GM21381 (cell line): ENCODE measurements around the gene EGLN2.
"Not testable (repeated sequence)": the region's sequence is repeated elsewhere in the genome, so short reads cannot be mapped to it uniquely, and the experiment has no call there.

Experiments
- ATAC-seq: cut with Tn5 transposase; IDR thresholded peaks from one replicate; pipeline ENCODE4 v1.9.1; 2021; ENCODE audit warnings: mild to moderate bottlenecking, moderate library complexity; ENCODE audit not compliant: unreplicated experiment

Gene EGLN2

GRCh38 chr19:40842012-40842411, 43.0 kb downstream of the EGLN2 start:
- not testable (repeated sequence) for ATAC-seq

DNA sequence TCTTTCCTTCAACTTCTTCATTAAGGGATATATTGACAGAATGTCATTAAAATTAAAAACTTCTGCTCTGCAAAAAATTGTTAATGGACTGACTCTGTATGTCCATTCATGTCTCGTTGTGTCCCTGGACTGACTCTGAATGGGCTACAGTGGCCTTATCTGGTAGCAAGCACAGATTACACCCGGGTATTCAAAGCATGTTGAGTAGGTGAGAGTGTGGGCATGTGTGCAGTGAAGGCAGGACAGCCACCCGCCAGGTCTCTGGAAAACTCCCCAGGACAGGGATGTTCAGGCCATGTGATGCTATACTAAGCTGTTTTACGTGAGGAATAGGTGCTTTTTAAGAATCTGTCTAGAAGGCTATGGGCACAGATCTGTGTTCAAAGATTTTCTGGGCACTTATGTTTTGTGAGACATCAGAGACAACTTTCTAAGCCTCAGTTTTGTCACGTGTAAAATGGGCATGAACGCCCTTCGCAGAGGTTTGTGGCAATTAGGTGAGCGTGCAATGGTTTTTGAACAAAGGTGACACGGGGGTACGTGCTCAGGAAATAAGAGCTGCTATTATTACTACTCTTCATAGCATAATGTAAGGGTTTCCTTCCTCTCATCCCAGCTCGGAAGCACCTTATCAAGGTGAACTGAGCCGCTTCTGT, 44.1 kb downstream of the EGLN2 start:
- not testable (repeated sequence) for ATAC-seq

- ATAC-seq: not testable (repeated sequence)
Observed at GRCh38 chr19:40843653-40844052, 44.7 kb downstream of the EGLN2 start.

DNA sequence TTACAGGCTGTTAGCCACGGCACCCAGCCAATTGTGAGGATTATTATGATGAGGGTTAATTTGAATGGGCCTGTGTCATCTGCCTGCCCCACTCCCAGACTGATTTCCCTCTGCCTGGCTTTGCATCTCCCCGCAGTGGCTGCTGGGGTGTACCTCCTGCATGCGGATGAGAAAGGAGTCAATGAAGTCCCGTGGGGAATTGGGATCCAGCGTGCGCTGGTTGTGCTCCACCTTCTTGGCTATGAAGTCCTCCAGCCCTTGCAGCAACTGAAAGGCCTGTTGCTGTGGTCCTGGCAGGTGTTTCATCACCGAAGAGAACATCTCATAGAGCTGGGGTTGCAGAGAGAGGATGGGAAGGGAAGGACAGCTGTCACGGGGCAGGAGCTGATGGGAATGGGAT, 47.7 kb downstream of the EGLN2 start:
- not testable (repeated sequence) for ATAC-seq

DNA sequence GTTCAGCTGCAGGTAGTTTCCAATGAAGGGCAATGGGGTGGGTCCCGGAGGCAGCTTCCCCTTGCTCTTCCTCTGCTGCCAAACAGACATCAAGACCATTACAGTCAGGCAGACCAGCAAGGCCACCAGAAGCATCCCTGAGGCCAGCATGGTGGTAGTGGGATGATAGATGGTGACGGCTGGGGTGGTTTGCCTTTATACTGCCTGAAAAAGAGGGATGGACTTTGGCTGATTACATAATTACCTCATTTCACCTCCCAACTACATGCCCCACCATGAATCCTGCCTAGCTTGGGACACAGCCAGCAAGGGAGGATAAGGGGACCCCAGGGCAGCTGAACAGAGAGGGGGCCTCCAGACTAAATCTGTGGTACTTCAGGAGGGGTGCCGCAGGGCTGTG, 51.3 kb downstream of the EGLN2 start, which contains the start of gene CYP2A6:
CYP2A6 (minus strand) TSS at position 171 of the 400 bp plus-strand sequence; CDS start at position 150, 21 bp downstream.
- ATAC-seq: not testable (repeated sequence)

GRCh38 chr19:40852467-40853152, 53.6 kb downstream of the EGLN2 start:
- ATAC-seq: not testable (repeated sequence)
